GM12892 (cell line): Measurements from ENCODE around the gene ST8SIA1.

Experiments
- POLR2A ChIP-seq: IDR thresholded peaks from 2 replicates; pipeline ENCODE4 v1.6.1; 2011; ENCODE audit warnings: low read depth, low read length, control low read depth
- TAF1 ChIP-seq: IDR thresholded peaks from 2 replicates; pipeline ENCODE4 v1.6.1; 2011; ENCODE audit warnings: low read depth, mild to moderate bottlenecking, control low read depth, low read length, borderline replicate concordance

GRCh38 chr12:22202847-22203246, 131.7 kb downstream of the ST8SIA1 start:
- TF ChIP-seq POLR2A (no peak), TAF1 (no peak)
